LNCaP clone FGC (cell line): ENCODE results near the gene AK2.
A peak's percentile ranks its signal among the peaks of the same experiment; 100 is the strongest.
"Not testable (repeated sequence)": the region's sequence is repeated elsewhere in the genome, so short reads cannot be mapped to it uniquely, and the experiment has no call there.

Experiments
- DNase-seq: peaks from one replicate; pipeline ENCODE4 v3.0.0-alpha.2; 2011; ENCODE audit warnings: low read depth
- H3K4me3 ChIP-seq: 2 replicates; pipeline ENCODE4 v1.5.1; 2011; ENCODE audit warnings: mild to moderate bottlenecking, low read depth, low read length, control low read depth
- CTCF ChIP-seq: IDR thresholded peaks from 2 replicates; pipeline ENCODE4 v1.5.1; 2012; ENCODE audit warnings: mild to moderate bottlenecking; ENCODE audit not compliant: control insufficient read depth, insufficient read depth; ENCODE audit errors: extremely low read depth

The AK2 gene

GRCh38 chr1:33080885-33081553 lies 44.3 kb upstream of the AK2 start, which contains the start of gene AZIN2:
Gene AZIN2, plus strand, starts transcription at chr1:33081153. Its CDS starts 1,097 bp downstream, at chr1:33082250.
- peak; percentile 83 for DNase-seq
- TF ChIP-seq CTCF: no peak
- peak within 1 kb of the TSS; percentile 80 for H3K4me3 ChIP-seq

GRCh38 chr1:33080373-33080772 lies 43.7 kb upstream of the AK2 start:
- H3K4me3 ChIP-seq: peak overlapping the region; percentile 80
- TF ChIP-seq CTCF: no peak
- no peak for DNase-seq

GRCh38 chr1:33078030-33078591 lies 41.4 kb upstream of the AK2 start:
- H3K4me3 ChIP-seq: no peak overlapping the region
- no peak for TF ChIP-seq CTCF
- DNase-seq: no peak

- no peak for DNase-seq
- no peak for TF ChIP-seq CTCF
These were observed 37.7 kb upstream of the AK2 start for GRCh38 chr1:33074193-33074945.

GRCh38 chr1:33072707-33073106 lies 36.0 kb upstream of the AK2 start:
- H3K4me3 ChIP-seq: no peak overlapping the region
- no peak for DNase-seq
- no peak for TF ChIP-seq CTCF

More at GRCh38 chr1:33074193-33074945, 37.7 kb upstream of the AK2 start:
- no peak overlapping the region for H3K4me3 ChIP-seq

- TF ChIP-seq CTCF: no peak
These were observed 33.9 kb upstream of the AK2 start for GRCh38 chr1:33070628-33071027.

GRCh38 chr1:33068108-33068507 lies 31.4 kb upstream of the AK2 start:
- not testable (repeated sequence) for DNase-seq, H3K4me3 ChIP-seq

More at GRCh38 chr1:33070628-33071027, 33.9 kb upstream of the AK2 start:
- no peak for DNase-seq
- no peak overlapping the region for H3K4me3 ChIP-seq

- not testable (repeated sequence) for DNase-seq, H3K4me3 ChIP-seq
These were observed 29.8 kb upstream of the AK2 start for GRCh38 chr1:33066477-33066876.
